Motor neuron (in vitro differentiated cells): ENCODE measurements around the gene ITLN1. TPM values are rescaled to one million over a fixed set of nuclear protein-coding genes. Genes with fewer than 3 reads are reported as not detected.

Source experiments
- ATAC-seq, 8 experiments: fragments of 200-7000 bp; cut with Tn5 transposase; replicated peaks in 6 of 8; 2 replicates each; pipeline ENCODE4 v1.8.0; 2021; ENCODE audit warnings: mild to moderate bottlenecking in 8 of 8, moderate library complexity in 8 of 8
- H3K27ac ChIP-seq, 2 donors: fragments of 250-450 bp; sonication (Bioruptor Pico); 2 replicates each; pipeline ENCODE4 v1.9.0; 2021; ENCODE audit warnings: antibody characterized with exemption in 2 of 2, mild to moderate bottlenecking in 2 of 2, moderate library complexity in 1 of 2
- H3K4me1 ChIP-seq, 2 donors: fragments of 250-450 bp; sonication (Bioruptor Pico); replicated peaks in 1 of 2; 2 replicates each; pipeline ENCODE4 v1.6.1; 2021; ENCODE audit warnings: antibody characterized with exemption in 2 of 2, mild to moderate bottlenecking in 2 of 2, moderate library complexity in 1 of 2
- H3K4me3 ChIP-seq, 5 donors: fragments of 250-450 bp; sonication (Bioruptor Pico); 2 replicates each; pipeline ENCODE4 v1.9.0; 2021; ENCODE audit warnings: antibody characterized with exemption in 5 of 5, mild to moderate bottlenecking in 5 of 5, moderate library complexity in 4 of 5
- WGBS, 10 experiments: fragments of 450-650 bp; shearing (Covaris generic); methylation state at CpG; one replicate each; pipeline ENCODE4 v1.0.0; 2022; 5-methylcytosine and 5-hydroxymethylcytosine counted together
- in situ Hi-C, 9 experiments: fragments of 400-800 bp; cut with MboI; loops; one replicate each; pipeline ENCODE4 v1.15.0; 2021; ENCODE audit warnings: low sequenced_read_pairs in 9 of 9, low pct_unique_long_range_greater_than_20kb in 2 of 9; ENCODE audit not compliant: unreplicated experiment in 9 of 9
- total RNA-seq, 8 experiments: library from RNA; unstranded; fragments of 300-600 nt; gene quantifications; 2 replicates each; pipeline versions ENCODE4 v1.2.3 to v1.2.4, GENCODE V29; 2022

The ITLN1 gene
- total RNA-seq, 8 experiments from 2014 or later, result 0.17 to 1.3 (median 0.57) TPM; not detected in 5

DNA sequence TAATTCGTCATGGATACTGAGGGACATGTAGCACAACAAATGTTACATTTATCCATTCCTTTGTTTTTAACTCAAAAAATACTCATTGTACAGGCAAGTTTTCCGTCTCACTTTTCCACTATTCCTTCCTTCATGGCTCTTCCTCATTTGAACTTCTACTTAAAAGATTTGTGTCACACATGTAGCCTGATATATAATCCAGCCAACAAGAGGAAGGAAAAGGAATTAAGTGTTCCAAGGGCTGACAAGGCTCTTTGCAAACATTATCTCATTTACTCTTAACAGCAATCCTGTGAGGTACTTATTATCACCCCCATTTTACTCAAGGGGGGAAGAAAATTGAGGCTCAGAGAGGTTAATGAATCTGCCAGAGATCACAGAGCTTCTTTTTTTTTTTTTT, 45.2 kb downstream of the ITLN1 start:
- Histone ChIP-seq H3K27ac (no peak overlapping the region), H3K4me1 (peaks cover 0 to 20% of the 10 kb centered on the region in 2 donors), H3K4me3 (no peak overlapping the region)
- WGBS, 10 experiments, result 0 to 94% (median 60%) methylated on average over 1 to 2 of the region's 2 CpGs; no CpG with 5 or more reads in 1 of the 10 experiments
- ATAC-seq, result no peak
- in situ Hi-C loops, result loop anchor here in 3 of 9 experiments (10.0 to 25.0 kb wide), 2 partner anchors 115 to 123 kb away; partner anchors contain the start of gene ITLN2 (in 3 of the 3)

GRCh38 chr1:160838888-160839287, 46.1 kb downstream of the ITLN1 start:
- H3K4me1 ChIP-seq, result peaks cover 0 to 20% of the 10 kb centered on the region in 2 donors
- WGBS, 10 experiments, result 29 to 100% (median 83%) methylated on average over 1 to 7 of the region's 7 CpGs; no CpG with 5 or more reads in 4 of the 10 experiments
- in situ Hi-C loops, result loop anchor here in 3 of 9 experiments (10.0 to 25.0 kb wide), 2 partner anchors 116 to 123 kb away; partner anchors contain the start of gene ITLN2 (in 3 of the 3)
- ATAC-seq, result no peak
- H3K27ac ChIP-seq, result no peak overlapping the region
- H3K4me3 ChIP-seq, result no peak overlapping the region

DNA sequence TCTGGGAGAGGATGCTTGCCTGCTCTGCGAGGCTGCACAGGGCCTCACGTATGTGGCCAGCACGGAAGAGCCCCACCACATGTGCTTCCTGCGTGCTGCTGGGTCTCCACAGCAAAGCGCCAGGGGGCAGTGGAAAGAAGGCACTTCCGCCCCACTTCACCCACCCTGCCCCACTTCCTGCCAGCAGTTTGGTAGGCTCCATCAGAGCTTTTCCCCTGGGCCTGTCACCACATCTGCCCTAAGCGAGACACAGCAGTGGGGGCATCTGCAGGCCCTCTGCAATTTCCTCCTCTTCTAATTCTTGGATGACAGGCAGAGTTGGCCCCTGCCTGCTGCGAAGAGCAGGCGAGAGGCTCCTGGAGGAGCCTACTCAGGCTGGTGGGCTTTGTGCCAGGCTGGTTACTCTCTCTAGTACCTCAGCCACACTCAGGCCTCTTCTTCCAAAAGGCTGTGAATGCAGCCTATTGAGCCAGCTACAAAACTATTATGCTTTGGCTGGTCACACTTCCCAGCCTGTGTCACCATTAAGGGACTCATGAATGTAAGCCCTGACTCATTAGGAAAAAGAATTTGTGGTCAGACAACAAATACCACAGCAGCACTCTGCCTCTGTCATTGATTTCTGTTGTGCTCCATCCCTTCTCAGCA, 47.3 kb downstream of the ITLN1 start:
- ATAC-seq, result peak in 5 of 8 experiments; percentile 31 to 92 (median 75)
- Histone ChIP-seq H3K4me1 (peaks cover 0 to 20% of the 10 kb centered on the region in 2 donors), H3K4me3 (no peak overlapping the region), H3K27ac (no peak overlapping the region)
- in situ Hi-C loops, result loop anchor here in 3 of 9 experiments (10.0 to 25.0 kb wide), 2 partner anchors 117 to 125 kb away; partner anchors contain the start of gene ITLN2 (in 3 of the 3)
- 12 to 100% (median 77%) methylated on average over 1 to 6 of the region's 9 CpGs; no CpG with 5 or more reads in 1 of the 10 experiments for WGBS, 10 experiments

DNA sequence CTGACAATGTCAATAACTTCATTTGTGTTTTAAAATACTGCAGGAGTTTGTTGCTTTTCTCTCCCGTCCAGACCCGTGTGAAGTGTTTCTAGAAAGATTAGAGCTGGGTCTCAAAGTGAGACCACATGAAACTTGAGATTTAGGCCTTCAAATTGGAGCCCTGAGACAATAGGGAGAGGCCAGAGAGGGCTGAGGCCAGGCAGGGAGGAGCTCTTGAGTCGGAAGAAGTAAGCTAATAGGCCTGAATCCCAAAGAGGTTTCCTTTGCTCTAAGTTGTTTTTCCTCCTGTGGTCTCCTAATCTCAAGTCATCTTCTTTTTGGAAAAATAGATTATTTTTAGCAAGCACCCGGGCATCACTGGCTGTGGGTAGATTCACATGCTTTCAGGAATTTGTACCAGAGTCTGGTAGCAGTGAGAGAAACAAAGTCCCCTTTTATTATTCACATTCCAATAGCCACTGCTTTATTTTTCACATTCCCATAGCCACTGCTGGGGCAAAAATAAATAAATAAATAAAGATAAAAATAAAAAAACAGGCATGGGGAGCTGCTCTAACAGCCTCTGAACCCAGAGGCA, 47.9 kb downstream of the ITLN1 start:
- no peak for ATAC-seq
- Histone ChIP-seq H3K4me3 (no peak overlapping the region), H3K4me1 (peaks cover 0 to 20% of the 10 kb centered on the region in 2 donors), H3K27ac (no peak overlapping the region)
- 0 to 76% (median 40%) methylated on average over 1 to 4 of the region's 4 CpGs; no CpG with 5 or more reads in 2 of the 10 experiments for WGBS, 10 experiments
- in situ Hi-C loops, result loop anchor here in 3 of 9 experiments (10.0 to 25.0 kb wide), 2 partner anchors 118 to 125 kb away; partner anchors contain the start of gene ITLN2 (in 3 of the 3)

GRCh38 chr1:160836561-160836960, 48.4 kb downstream of the ITLN1 start:
- in situ Hi-C loops, result loop anchor here in 3 of 9 experiments (10.0 to 25.0 kb wide), 2 partner anchors 118 to 126 kb away; partner anchors contain the start of gene ITLN2 (in 3 of the 3)
- 31 to 100% (median 68%) methylated on average over 1 to 3 of the region's 3 CpGs; no CpG with 5 or more reads in 1 of the 10 experiments for WGBS, 10 experiments
- Histone ChIP-seq H3K27ac (no peak overlapping the region), H3K4me3 (no peak overlapping the region), H3K4me1 (peaks cover 0 to 20% of the 10 kb centered on the region in 2 donors)
- ATAC-seq, result no peak

DNA sequence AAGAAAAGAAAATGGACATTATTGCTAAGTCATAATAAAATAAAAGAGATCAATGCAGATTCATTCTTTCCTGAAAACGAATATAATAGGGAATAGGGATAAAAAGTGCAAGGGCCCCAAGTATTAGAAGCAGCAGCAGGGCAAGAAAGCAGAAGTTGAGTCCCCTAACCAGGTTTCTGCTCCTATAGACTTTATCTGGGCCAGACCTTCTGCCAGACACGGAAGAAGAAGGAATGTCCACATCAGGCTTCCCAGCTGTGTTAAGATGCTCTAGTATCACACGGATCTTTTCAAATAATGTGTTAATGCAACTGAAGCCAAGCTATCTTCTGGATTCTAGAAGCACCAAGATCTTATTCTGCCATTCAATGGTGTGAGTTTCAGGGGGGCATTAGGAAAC, 49.2 kb downstream of the ITLN1 start:
- Histone ChIP-seq H3K4me1 (peaks cover 0 to 20% of the 10 kb centered on the region in 2 donors), H3K27ac (no peak overlapping the region), H3K4me3 (no peak overlapping the region)
- no peak for ATAC-seq
- in situ Hi-C loops, result loop anchor here in 3 of 9 experiments (10.0 to 25.0 kb wide), 2 partner anchors 119 to 127 kb away; partner anchors contain the start of gene ITLN2 (in 3 of the 3)
- 0 to 86% (median 71%) methylated on average over 1 to 3 of the region's 3 CpGs for WGBS, 10 experiments

GRCh38 chr1:160834945-160835565, 49.9 kb downstream of the ITLN1 start:
- no peak overlapping the region for H3K27ac ChIP-seq
- no peak overlapping the region for H3K4me3 ChIP-seq
- in situ Hi-C loops, result loop anchor here in 3 of 9 experiments (10.0 to 25.0 kb wide), 2 partner anchors 120 to 127 kb away; partner anchors contain the start of gene ITLN2 (in 3 of the 3)
- no peak for ATAC-seq
- peaks cover 0 to 20% of the 10 kb centered on the region in 2 donors for H3K4me1 ChIP-seq
- WGBS, 10 experiments, result 0 to 100% (median 82%) methylated on average over 1 to 3 of the region's 3 CpGs; no CpG with 5 or more reads in 1 of the 10 experiments

- Histone ChIP-seq H3K4me3 (no peak overlapping the region), H3K27ac (no peak overlapping the region), H3K4me1 (no peaks in the 10 kb centered on the region)
- ATAC-seq, result peak in 5 of 8 experiments; percentile 39 to 92 (median 83)
- in situ Hi-C loops, result loop anchor here in 3 of 9 experiments (10.0 to 25.0 kb wide), 2 partner anchors 124 to 132 kb away; partner anchors contain the start of gene ITLN2 (in 3 of the 3)
- 0 to 71% (median 61%) methylated on average over 2 to 8 of the region's 8 CpGs; no CpG with 5 or more reads in 2 of the 10 experiments for WGBS, 10 experiments
Measured at GRCh38 chr1:160830321-160831153, 54.4 kb downstream of the ITLN1 start.

DNA sequence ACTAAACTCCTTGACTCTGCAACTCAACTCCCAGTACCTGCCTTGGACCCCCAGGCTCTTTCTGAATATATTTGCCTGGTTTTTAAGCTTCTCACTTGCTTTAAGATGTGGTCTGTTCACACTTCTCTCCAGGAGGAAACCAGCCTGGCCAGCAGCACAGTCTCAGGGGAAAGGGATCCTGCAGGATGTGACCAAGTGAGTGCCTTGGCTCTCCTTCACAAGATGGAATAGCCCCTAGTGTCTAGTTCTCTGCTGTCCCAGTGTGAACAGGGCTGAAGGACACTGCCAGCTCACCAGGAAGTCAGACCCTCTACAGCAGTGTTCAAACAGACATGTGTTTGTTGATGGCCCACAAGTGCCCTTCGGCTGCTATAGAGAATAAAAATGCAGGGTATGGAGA, 55.2 kb downstream of the ITLN1 start:
- H3K4me3 ChIP-seq, result no peak overlapping the region
- no peak overlapping the region for H3K27ac ChIP-seq
- in situ Hi-C loops, result loop anchor here in 3 of 9 experiments (10.0 to 25.0 kb wide), 2 partner anchors 125 to 133 kb away; partner anchors contain the start of gene ITLN2 (in 3 of the 3)
- 40 to 100% (median 100%) methylated on average over 1 of the region's 1 CpG; no CpG with 5 or more reads in 7 of the 10 experiments for WGBS, 10 experiments
- peak in 1 of 8 experiments; percentile 25 for ATAC-seq
- H3K4me1 ChIP-seq, result no peaks in the 10 kb centered on the region

DNA sequence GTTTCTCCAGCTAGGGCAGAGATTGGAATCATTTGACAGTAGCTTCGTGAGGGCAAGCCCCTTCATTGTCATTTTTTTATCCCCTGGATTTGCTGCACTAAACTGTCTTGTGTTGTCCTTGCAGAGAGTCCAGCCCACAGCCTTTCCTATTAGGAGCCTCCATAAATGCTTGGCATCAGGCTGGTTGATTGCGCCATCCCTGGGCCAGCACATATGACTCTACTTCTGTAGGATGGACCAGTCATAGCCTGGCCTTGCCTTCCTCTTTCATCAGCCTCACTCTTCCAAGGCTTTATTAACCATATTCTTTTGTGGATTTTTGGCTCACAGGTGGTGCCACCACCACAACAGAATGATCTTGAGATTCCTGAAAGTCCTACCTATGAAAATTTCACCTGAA, 57.6 kb downstream of the ITLN1 start:
- H3K4me1 ChIP-seq, result no peaks in the 10 kb centered on the region
- 34 to 100% (median 77%) methylated on average over 1 to 2 of the region's 2 CpGs; no CpG with 5 or more reads in 2 of the 10 experiments for WGBS, 10 experiments
- no peak for ATAC-seq
- no peak overlapping the region for H3K27ac ChIP-seq
- in situ Hi-C loops, result loop anchor here in 1 of 9 experiments (25.0 kb wide), 1 partner anchor 135 kb away; the partner anchor contains the start of gene ITLN2
- H3K4me3 ChIP-seq, result no peak overlapping the region

DNA sequence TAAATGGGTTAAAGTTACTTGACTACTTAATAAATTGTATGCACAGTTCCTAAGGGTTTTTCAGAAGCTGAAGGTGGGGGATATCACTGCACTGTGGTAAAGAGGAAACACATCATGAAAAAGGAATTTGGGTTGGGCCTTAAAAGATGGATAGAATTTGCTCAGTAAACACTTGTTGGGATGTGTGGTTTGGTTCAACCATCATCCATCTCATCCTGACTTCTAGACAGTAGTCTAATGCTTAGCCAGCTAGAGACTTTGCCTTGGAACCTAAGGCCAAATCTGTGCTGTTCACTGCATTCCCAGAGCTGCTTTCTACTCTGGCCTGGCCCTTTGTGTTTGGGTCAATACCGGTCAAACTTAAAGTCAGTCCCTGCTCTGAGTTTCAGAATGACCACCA, 58.4 kb downstream of the ITLN1 start:
- Histone ChIP-seq H3K27ac (no peak overlapping the region), H3K4me3 (no peak overlapping the region), H3K4me1 (no peaks in the 10 kb centered on the region)
- in situ Hi-C loops, result loop anchor here in 1 of 9 experiments (25.0 kb wide), 1 partner anchor 136 kb away; the partner anchor contains the start of gene ITLN2
- 86 to 89% (median 86%) methylated on average over 1 of the region's 1 CpG; no CpG with 5 or more reads in 7 of the 10 experiments for WGBS, 10 experiments
- no peak for ATAC-seq
